KG1 (cell line): ENCODE measurements around the gene OR9Q1.
"Not testable (repeated sequence)": the region's sequence is repeated elsewhere in the genome, so short reads cannot be mapped to it uniquely, and the experiment has no call there.

Source experiments
- DNase-seq: peaks from one replicate; lab custom pipeline; 2025; lab: John Stamatoyannopoulos, UW

Gene OR9Q1, protein sequence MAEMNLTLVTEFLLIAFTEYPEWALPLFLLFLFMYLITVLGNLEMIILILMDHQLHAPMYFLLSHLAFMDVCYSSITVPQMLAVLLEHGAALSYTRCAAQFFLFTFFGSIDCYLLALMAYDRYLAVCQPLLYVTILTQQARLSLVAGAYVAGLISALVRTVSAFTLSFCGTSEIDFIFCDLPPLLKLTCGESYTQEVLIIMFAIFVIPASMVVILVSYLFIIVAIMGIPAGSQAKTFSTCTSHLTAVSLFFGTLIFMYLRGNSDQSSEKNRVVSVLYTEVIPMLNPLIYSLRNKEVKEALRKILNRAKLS

GRCh38 chr11:58023435-58023931, at the start of gene OR9Q1:
Gene OR9Q1 (plus strand): TSS chr11:58023881. CDS start chr11:58179445, 155,564 bp downstream.
- no peak for DNase-seq

GRCh38 chr11:57974132-57974531, 49.5 kb upstream of the OR9Q1 start:
- DNase-seq, result no peak

- no peak for DNase-seq
These were observed 48.7 kb upstream of the OR9Q1 start for GRCh38 chr11:57974848-57975601.

DNA sequence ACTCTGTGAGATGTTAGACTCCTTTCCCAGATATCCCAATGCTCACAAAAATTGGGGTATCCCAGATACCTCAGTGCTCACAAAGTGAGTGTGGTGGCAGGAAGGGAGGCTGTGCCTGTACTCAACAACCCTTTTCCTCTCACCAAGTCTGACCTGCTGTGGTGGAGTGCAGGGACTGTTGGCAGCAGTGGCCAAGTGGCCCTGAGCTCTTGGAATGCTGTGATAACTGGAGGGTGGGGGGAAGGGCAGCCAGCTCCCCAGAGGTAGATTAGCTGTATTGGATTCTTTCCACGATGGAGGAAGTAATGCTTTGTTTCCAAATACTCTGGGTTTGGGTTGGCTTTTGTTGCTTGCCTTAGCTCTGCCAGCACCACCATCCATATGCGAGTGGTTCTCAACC, 46.0 kb upstream of the OR9Q1 start:
- no peak for DNase-seq

DNA sequence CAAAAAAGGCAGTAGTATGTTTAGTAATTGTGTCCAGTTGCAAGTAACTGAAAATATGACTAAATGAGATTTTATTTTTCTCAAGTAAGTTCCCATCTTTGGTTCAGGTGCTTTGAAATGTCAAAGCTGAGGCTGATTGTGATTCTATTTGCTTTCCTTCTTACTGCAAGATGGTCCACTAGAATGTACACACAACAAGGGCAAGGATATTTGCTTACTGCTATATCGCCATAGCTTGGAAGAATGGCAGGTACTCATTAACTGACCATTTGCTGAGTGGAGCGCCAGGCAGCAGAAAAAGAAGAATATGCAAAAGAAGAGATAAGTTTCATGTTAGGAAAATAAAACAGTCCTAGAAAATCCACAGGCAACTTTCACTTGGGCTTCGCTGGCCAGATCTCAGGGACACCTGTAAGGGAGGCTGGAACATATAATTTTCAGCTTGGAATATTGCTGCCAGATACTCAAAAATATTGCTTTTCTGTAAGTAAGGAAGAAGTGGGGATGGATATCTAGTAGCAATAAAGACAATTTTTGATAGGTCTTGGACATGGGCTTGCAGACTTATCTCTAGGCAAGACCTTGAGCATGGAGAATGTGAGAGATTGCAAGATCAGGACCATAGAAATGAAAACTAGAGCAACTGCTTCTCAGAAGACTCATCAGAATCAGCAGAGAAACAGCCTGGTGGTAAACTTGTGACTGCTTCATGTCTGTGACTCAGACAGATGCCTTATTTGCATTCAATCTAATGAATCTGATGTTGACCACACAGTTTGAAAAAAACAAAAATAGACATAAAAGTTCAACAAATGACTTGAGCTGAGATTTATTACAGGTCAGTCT, 44.8 kb upstream of the OR9Q1 start:
- DNase-seq, result no peak

GRCh38 chr11:57979532-57980079, 44.1 kb upstream of the OR9Q1 start:
- no peak for DNase-seq

- no peak for DNase-seq
These were observed 43.5 kb upstream of the OR9Q1 start for GRCh38 chr11:57980201-57980600.

- no peak for DNase-seq
These were observed 42.1 kb upstream of the OR9Q1 start for GRCh38 chr11:57981536-57981935.

DNA sequence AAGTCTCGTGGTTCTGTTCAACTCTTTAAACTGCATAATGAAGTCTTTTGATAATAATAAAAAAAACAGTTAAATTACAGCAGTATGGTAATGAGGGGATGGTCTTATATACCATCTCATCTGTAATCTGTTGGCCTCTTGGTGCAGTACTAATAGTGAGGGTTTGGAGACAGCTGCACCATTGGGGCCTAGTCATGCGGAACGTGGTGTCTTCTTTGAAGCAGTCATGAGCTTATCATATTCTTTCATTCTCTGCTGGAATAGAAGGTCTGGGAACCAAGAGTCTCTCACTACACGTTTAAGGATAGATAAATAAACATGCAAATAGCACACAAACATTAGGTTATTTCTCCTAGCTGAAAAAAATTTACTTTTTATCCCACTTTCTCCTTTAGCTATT, 40.9 kb upstream of the OR9Q1 start:
- DNase-seq, result no peak

DNA sequence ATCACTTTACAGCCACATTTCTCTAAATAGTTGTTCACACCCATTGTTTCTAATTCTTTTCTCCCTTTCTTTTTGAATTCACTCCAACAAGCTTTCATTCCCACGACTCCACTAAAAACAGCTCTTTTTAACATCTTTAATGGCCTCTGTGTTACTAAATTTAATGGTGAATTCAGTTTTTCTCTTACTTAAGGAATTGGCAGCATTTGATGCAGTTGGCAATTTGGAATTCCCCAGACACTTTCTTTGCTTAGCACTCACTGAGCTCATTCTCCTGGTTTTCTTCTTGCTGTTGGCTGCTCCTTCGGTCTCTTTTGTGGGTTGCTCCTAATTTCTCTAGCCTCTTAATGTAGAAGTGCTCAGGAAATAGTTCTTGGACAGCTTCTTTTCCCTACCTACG, 40.5 kb upstream of the OR9Q1 start:
- no peak for DNase-seq

- not testable (repeated sequence) for DNase-seq
These were observed 24.2 kb upstream of the OR9Q1 start for GRCh38 chr11:57999523-57999922.

DNA sequence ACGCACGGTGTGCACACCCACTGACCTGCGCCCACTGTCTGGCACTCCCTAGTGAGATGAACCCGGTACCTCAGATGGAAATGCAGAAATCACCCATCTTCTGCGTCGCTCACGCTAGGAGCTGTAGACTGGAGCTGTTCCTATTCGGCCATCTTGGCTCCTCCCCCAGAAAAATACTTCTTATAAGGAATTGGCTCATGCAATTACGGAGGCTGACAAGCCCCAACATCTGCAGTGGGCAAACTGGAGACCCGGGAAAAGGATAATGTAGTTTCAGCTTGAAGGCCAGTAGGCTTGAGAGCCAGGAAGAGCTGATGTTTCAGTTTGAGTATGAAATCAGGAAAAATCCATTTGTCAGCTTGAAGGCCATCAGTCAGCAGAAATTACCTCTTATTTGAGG, 23.7 kb upstream of the OR9Q1 start:
- DNase-seq, result not testable (repeated sequence)

DNA sequence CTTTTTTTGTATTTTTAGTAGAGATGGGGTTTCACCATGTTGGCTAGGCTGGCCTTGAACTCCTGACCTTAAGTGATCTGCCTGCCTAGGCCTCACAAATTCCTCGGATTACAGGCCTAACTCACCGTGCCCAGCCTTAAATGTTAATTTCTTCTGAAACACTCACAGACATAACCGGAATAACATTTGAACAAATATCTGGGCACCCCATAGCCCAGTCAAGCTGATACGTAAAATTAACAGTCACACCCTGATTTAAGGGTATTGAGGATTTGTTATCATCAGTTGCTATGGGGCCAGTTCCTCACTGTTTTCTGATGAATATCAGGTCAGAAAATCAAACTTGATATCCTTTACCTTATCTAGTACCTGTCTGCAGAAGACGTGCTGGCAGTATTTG, 23.0 kb upstream of the OR9Q1 start:
- no peak for DNase-seq

DNA sequence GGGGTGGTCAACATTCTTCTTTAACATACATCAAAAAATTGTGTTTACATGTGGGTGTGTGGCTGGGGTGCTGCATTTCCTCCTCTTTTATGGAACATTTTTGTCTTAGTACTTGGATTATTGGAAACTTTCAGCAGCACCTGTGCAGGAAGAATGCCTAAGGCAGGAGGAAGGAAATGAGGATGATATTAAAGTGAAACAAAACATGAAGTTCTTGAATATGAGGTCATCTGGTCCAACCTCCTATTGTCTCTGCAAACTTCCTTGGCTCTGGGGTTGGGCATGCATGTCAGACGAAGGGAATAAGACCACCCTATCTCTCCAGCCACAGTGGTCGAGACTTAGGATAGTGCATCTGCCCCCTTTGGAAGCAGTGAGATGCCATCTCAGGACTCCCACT, 20.6 kb upstream of the OR9Q1 start:
- no peak for DNase-seq

DNA sequence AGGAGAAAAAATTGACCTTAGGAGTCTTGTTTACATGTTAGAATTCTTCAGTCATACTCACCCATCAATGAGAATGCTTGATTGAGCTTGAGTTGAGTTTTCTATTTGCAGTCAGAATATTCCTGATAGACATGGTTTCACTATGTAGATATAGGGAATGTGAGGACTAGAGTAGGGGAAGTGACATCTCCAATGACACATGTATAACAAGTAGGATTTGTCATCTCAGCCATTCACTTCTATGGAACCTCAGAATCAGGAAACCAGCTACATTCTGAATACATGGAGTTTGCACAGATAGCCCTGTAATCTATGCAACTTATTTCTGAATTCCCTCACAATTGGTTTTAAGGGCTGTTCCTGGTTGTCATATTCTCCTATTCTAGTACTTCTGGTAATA, 20.1 kb upstream of the OR9Q1 start:
- no peak for DNase-seq

GRCh38 chr11:58004664-58005063, 19.0 kb upstream of the OR9Q1 start:
- DNase-seq, result no peak

DNA sequence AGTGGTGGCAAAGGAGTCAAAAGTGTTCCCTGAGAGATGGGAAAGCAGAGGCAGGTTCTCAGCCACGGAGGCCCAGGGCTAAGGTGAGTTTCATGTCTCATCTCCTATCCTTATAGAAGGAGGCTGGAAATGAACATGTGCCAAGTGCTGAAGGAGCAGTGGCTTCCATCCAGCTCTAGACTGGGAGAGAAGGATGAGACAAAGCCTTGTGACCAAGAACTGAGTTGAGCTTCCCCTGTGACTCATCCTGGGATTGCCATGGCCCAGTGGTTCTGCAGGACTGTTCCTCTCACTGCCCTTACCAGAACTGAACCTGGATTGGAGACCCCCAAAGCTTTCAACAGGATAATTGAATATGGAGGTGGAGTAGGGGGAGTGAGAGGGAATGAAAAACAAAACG, 16.7 kb upstream of the OR9Q1 start:
- no peak for DNase-seq

DNA sequence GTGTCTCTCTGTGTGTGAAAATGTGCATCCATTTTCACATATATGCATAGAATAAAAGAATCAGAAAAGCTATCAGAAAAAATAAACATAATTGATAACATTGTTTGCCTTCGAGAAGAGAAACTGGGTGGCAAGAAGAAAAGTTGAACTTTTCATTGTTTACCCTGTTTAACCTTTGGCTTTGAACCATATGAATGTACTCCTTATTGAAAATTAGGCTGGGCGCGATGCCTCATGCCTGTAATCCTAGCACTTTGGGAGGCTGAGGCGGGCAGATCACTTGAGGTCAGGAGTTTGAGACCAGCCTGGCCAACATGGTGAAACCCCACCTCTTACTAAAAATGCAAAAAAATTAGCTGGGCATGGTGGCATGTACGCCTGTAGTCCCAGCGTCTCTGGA, 11.9 kb upstream of the OR9Q1 start:
- DNase-seq, result no peak

DNA sequence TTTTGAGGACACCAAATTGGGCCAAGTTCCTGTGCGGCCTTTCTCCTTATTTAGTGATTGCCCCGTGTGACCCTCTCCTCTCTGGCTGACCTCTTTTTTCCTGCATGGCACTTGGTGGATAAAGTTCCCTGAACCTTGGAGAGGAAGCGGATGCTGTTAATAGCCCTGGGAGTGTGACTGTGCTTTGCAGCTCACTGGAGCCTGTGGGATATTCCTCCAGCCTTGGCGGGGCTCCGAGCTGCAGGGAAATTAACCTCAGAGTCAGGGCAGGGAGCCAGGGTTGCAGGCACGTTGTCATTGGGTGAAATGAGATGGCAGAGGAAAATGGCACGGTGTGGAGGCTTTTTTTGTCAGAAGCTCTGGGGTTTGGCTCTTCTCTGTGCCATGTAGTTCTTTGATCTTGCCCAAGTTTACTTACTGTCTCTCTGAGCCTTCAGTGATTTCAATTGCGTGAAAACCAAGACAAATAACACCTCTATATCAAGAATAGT, 965 bp downstream of the OR9Q1 start:
- no peak for DNase-seq

GRCh38 chr11:58027341-58027740, 3.7 kb downstream of the OR9Q1 start:
- no peak for DNase-seq

DNA sequence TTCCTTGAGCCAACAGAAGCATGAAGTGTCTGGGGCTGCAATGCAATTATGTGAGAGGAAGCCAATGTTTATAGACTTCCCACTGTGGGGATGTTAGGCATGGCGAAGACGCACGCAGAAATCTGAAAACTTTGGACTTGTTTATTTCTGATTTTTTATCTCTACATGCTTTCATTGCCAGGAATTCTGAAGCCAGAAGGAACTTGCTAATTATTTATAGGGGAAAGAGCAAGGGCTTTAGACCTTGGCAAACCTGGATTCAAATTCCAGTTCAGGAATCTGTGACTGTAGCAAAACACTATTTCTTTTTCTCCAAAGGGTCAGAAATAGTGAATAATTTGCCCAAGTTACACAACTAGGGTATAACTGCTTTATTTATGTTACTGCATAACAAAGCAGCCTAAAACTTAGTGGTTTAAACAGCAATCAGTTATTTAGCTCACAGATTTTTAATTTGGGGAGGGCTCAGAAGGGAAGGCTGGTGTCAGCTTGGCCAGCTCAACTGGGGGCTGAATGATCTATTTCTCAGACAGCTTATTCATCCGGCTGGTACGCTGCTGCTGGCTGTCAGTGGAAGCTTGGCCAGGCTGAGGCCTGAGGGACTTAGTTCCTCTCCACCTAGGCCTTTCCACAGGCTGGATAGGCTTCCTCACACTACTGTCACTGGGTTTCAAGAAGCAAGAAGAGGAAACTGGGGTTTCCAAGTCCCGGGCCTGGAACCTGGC, 5.2 kb downstream of the OR9Q1 start:
- DNase-seq, result no peak
